Ovary (tissue), 3 donors: ENCODE results near the gene TMPRSS4.

Source experiments
- EP300 ChIP-seq: sonication (generic); formaldehyde crosslinking; IDR thresholded peaks from one replicate; pipeline ENCODE4 v1.6.1; 2017; ENCODE audit warnings: antibody characterized with exemption
- POLR2A ChIP-seq: fragments of 450-650 bp; IDR thresholded peaks from one replicate; pipeline ENCODE4 v1.6.1; 2017; ENCODE audit warnings: antibody characterized with exemption, mild to moderate bottlenecking, moderate library complexity
- TF ChIP-seq, protein P1 (sequence below), 3 donors: fragments of 450-650 bp in 2 of 3; fragments of 200-600 bp in 1 of 3; IDR thresholded peaks; one replicate each; pipeline versions ENCODE4 v1.5.1 to v1.8.0; 2016 to 2022; ENCODE audit warnings: antibody characterized with exemption in 3 of 3, mild to moderate bottlenecking in 1 of 3
- donor health status: DM: no; HTN: no; CAD: no.

DNA sequence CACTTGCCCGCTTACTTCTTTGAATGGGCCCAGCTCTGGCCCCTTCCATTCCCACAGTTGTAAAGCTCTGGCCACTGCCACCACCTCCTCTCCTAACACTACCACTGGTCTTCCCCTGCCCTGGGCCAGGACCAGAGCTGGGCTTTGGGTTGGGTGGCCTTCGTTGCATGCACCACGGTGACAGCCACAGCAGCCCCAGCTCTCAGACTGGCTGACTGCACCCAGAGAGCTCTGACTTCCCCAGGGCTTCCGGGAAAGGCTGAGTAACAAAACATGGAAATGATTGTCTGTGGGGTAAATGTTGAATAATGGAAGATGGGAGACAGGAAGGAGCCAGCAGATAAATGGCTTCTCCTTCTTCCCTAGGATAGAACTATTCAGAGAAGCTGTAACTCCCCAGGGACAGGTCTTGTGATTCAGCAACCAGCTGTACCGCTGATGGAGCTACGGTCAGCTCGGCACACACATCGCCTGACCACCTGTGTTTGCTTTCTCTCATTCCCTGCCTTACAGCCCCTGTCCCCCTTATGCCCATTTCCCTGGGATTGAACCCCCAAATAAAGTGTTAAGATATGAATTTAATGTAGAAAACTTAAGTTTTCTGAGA is 48.2 kb downstream of the TMPRSS4 start:
- TF ChIP-seq, protein P1, sequence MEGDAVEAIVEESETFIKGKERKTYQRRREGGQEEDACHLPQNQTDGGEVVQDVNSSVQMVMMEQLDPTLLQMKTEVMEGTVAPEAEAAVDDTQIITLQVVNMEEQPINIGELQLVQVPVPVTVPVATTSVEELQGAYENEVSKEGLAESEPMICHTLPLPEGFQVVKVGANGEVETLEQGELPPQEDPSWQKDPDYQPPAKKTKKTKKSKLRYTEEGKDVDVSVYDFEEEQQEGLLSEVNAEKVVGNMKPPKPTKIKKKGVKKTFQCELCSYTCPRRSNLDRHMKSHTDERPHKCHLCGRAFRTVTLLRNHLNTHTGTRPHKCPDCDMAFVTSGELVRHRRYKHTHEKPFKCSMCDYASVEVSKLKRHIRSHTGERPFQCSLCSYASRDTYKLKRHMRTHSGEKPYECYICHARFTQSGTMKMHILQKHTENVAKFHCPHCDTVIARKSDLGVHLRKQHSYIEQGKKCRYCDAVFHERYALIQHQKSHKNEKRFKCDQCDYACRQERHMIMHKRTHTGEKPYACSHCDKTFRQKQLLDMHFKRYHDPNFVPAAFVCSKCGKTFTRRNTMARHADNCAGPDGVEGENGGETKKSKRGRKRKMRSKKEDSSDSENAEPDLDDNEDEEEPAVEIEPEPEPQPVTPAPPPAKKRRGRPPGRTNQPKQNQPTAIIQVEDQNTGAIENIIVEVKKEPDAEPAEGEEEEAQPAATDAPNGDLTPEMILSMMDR (IDR thresholded peaks at IDR 0.05) = no peak
- no peak for TF ChIP-seq POLR2A
- no peak for TF ChIP-seq EP300
